ENCODE data around the gene METTL25. TPM values are rescaled to one million over a fixed set of nuclear protein-coding genes. Genes with fewer than 3 reads are reported as not detected.

The METTL25 gene
- total and polyA plus RNA-seq, 2 of the 8 experiments (the other 6 are each of a cell fraction or from before 2014, with no cell fraction given): 2.4 to 8.3 TPM

DNA sequence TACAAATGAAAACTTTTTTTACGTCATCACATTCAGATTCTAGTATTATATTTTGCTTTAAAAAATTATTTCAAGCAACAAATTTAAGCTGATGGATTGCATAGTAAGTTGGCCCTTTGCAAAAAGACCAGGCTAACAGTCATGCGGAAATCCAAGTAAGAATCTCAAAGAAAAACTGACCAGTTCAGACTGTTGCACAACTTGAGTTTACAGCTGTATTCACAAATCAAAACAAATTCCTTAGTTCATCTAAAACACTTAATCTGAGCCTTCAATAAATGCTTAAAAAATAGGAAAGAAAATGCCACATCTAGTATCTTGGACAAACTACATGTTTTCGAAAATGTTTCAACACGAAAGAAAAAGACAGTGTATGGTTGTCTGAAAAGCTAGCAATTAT lies 989 bp upstream of the METTL25 start (continued):
- TF ChIP-seq NRF1 (IDR thresholded peaks at IDR 0.05; ENCODE audit: low read depth, low read length): no peak
- no peak for TF ChIP-seq JUN (IDR thresholded peaks at IDR 0.05; ENCODE audit: low read depth, low read length)
- no peak for TF ChIP-seq CTCF (IDR thresholded peaks at IDR 0.05; ENCODE audit: control extremely low read depth in 1 of 3, insufficient read depth in 1 of 3, low read depth in 1 of 3, low read length in 3 of 3)
- TF ChIP-seq CHD7 (IDR thresholded peaks at IDR 0.05; ENCODE audit: insufficient replicate concordance, low read length): no peak
- TF ChIP-seq SP4 (IDR thresholded peaks at IDR 0.05; ENCODE audit: low read length): no peak
- no peak for TF ChIP-seq SUZ12 (IDR thresholded peaks at IDR 0.05; ENCODE audit: low read length)
- TF ChIP-seq GTF2F1 (IDR thresholded peaks at IDR 0.05; ENCODE audit: borderline replicate concordance, low read depth, low read length): no peak
